IMR-90 (cell line): ENCODE results near the gene CASTOR1. TPM values are rescaled to one million over a fixed set of nuclear protein-coding genes. Genes with fewer than 3 reads are reported as not detected.
A peak's percentile ranks its signal among the peaks of the same experiment; 100 is the strongest.

Source experiments
- ATAC-seq: fragments of 200-7000 bp; cut with Tn5 transposase; 2 replicates; pipeline ENCODE4 v1.9.1; 2020; ENCODE audit warnings: low read depth, mild to moderate bottlenecking, moderate library complexity
- BruUV-seq: library from RNA; stranded (reverse); fragments of 400-500 nt; replicated peaks from 2 replicates; lab custom pipeline; 2021; lab: Mats Ljungman, UMichigan
- CTCF ChIA-PET: fragments of 300-600 bp; formaldehyde crosslinking; extraction: SDS; loops from one replicate; lab custom pipeline; 2021; ENCODE audit warnings: antibody characterized with exemption; lab: Yijun Ruan, JAX
- POLR2A ChIA-PET: fragments of 300-600 bp; sonication (Branson Sonifier 250); formaldehyde crosslinking; loops from one replicate; lab custom pipeline; 2022; ENCODE audit warnings: antibody characterized with exemption; ENCODE audit not compliant: unreplicated experiment; lab: Charles Lee
- DNase-seq: peaks from one replicate; pipeline ENCODE4 v3.0.0; 2013
- H2AFZ ChIP-seq: replicated peaks from 2 replicates; pipeline ENCODE3; 2013; ENCODE audit warnings: low read length, mild to moderate bottlenecking; ENCODE audit not compliant: poor library complexity
- H2AK5ac ChIP-seq: 2 replicates; pipeline ENCODE4 v1.6.1; 2013; ENCODE audit warnings: low read depth, low read length, inconsistent platforms
- H2AK9ac ChIP-seq: replicated peaks from 2 replicates; pipeline ENCODE3; 2013; ENCODE audit warnings: mild to moderate bottlenecking, low read depth, low read length, moderate library complexity; ENCODE audit not compliant: poor library complexity
- H2BK120ac ChIP-seq: 2 replicates; pipeline ENCODE4 v1.6.1; 2013; ENCODE audit warnings: low read depth, low read length, inconsistent platforms
- H2BK15ac ChIP-seq: 3 replicates; pipeline ENCODE4 v1.6.1; 2013; ENCODE audit warnings: low read depth, low read length, inconsistent platforms
- H2BK20ac ChIP-seq: 2 replicates; pipeline ENCODE4 v1.6.1; 2013; ENCODE audit warnings: low read depth, mild to moderate bottlenecking, inconsistent platforms, low read length, moderate library complexity
- H2BK5ac ChIP-seq: 2 replicates; pipeline ENCODE4 v1.6.1; 2013; ENCODE audit warnings: mild to moderate bottlenecking, low read depth, low read length, inconsistent platforms; ENCODE audit not compliant: poor library complexity, severe bottlenecking
- H3K14ac ChIP-seq: replicated peaks from 2 replicates; pipeline ENCODE4 v1.6.1; 2013; ENCODE audit warnings: low read depth, low read length, inconsistent platforms
- H3K18ac ChIP-seq: 2 replicates; pipeline ENCODE4 v1.6.1; 2013; ENCODE audit warnings: low read depth, low read length, control low read depth
- H3K23ac ChIP-seq: 2 replicates; pipeline ENCODE4 v1.6.1; 2013; ENCODE audit warnings: low read depth, low read length, inconsistent platforms
- H3K27ac ChIP-seq: 2 replicates; pipeline ENCODE4 v1.5.1; 2013; ENCODE audit warnings: mild to moderate bottlenecking, control low read depth, low read length; ENCODE audit not compliant: insufficient read depth
- H3K27me3 ChIP-seq: 2 replicates; pipeline ENCODE4 v1.6.1; 2013; ENCODE audit warnings: low read length; ENCODE audit not compliant: control insufficient read depth, insufficient read depth
- H3K36me3 ChIP-seq: 2 replicates; pipeline ENCODE4 v1.6.1; 2013; ENCODE audit warnings: low read length, mixed read lengths; ENCODE audit not compliant: control insufficient read depth, insufficient read depth
- H3K4ac ChIP-seq: 2 replicates; pipeline ENCODE4 v1.6.1; 2013; ENCODE audit warnings: low read depth, low read length, inconsistent platforms
- H3K4me1 ChIP-seq: 2 replicates; pipeline ENCODE4 v1.6.1; 2013; ENCODE audit warnings: low read length, mixed read lengths; ENCODE audit not compliant: control insufficient read depth, insufficient read depth
- H3K4me2 ChIP-seq: 2 replicates; pipeline ENCODE4 v1.6.1; 2013; ENCODE audit warnings: low read depth, mild to moderate bottlenecking, control low read depth, low read length, moderate library complexity
- H3K4me3 ChIP-seq: 2 replicates; pipeline ENCODE4 v1.5.1; 2013; ENCODE audit warnings: low read depth, mild to moderate bottlenecking, control low read depth, low read length, moderate library complexity; ENCODE audit not compliant: insufficient read depth
- H3K56ac ChIP-seq: 2 replicates; pipeline ENCODE4 v1.6.1; 2013; ENCODE audit warnings: low read length, inconsistent platforms; ENCODE audit not compliant: insufficient read depth; ENCODE audit errors: extremely low read depth
- H3K79me1 ChIP-seq, 2 experiments: 2 replicates each; pipeline ENCODE4 v1.6.1; 2013; ENCODE audit warnings: low read length in 2 of 2, inconsistent platforms in 1 of 2, low read depth in 1 of 2
- H3K9ac ChIP-seq: 2 replicates; pipeline ENCODE4 v1.6.1; 2013; ENCODE audit warnings: low read depth, low read length, control low read depth
- H3K9me1 ChIP-seq: 2 replicates; pipeline ENCODE4 v1.6.1; 2013; ENCODE audit warnings: low read length, inconsistent platforms; ENCODE audit not compliant: insufficient read depth
- H3K9me3 ChIP-seq: 2 replicates; pipeline ENCODE4 v1.6.1; 2013; ENCODE audit warnings: low read length; ENCODE audit not compliant: control insufficient read depth, insufficient read depth
- H4K20me1 ChIP-seq: 2 replicates; pipeline ENCODE4 v1.6.1; 2013; ENCODE audit warnings: low read length, inconsistent platforms; ENCODE audit not compliant: insufficient read depth
- H4K5ac ChIP-seq: 2 replicates; pipeline ENCODE4 v1.6.1; 2013; ENCODE audit warnings: mild to moderate bottlenecking, low read depth, low read length, control low read depth
- H4K8ac ChIP-seq, 2 experiments: 2 replicates each; pipeline ENCODE4 v1.6.1; 2013; ENCODE audit warnings: low read depth in 2 of 2, low read length in 2 of 2, control low read depth in 1 of 2, inconsistent platforms in 1 of 2
- H4K91ac ChIP-seq: 2 replicates; pipeline ENCODE4 v1.6.1; 2013; ENCODE audit warnings: low read depth, low read length, inconsistent platforms; ENCODE audit not compliant: insufficient read depth
- BHLHE40 ChIP-seq: fragments of 150-350 bp; IDR thresholded peaks from 2 replicates; pipeline ENCODE4 v1.6.1; 2016; ENCODE audit warnings: mild to moderate bottlenecking, low read depth, low read length
- MAZ ChIP-seq: IDR thresholded peaks from 2 replicates; pipeline ENCODE4 v1.6.1; 2012; ENCODE audit warnings: low read depth, mild to moderate bottlenecking, low read length, improper control_type of control experiment, moderate library complexity, borderline replicate concordance
- POLR2A ChIP-seq: IDR thresholded peaks from 2 replicates; pipeline ENCODE4 v1.6.1; 2012; ENCODE audit warnings: mild to moderate bottlenecking, low read depth, low read length
- RAD21 ChIP-seq: IDR thresholded peaks from 2 replicates; pipeline ENCODE4 v1.6.1; 2012; ENCODE audit warnings: low read length, improper control_type of control experiment
- SMC3 ChIP-seq: fragments of 150-350 bp; IDR thresholded peaks from 2 replicates; pipeline ENCODE4 v1.6.1; 2016; ENCODE audit warnings: low read depth, mild to moderate bottlenecking, antibody characterized with exemption, low read length, moderate library complexity
- WGBS, 2 experiments: methylation state at CpG; one replicate each; pipeline versions ENCODE4 v1.1.5 to v1.1.7; 2013; ENCODE audit warnings: missing lambda C conversion rate in 2 of 2; ENCODE audit not compliant: insufficient read length in 1 of 2; ENCODE audit errors: extremely low coverage in 2 of 2; 5-methylcytosine and 5-hydroxymethylcytosine counted together
- dilution Hi-C: fragments of 300-500 bp; cut with HindIII; formaldehyde crosslinking; loops from one replicate; pipeline ENCODE4 v1.14.3; 2018; ENCODE audit warnings: low sequenced_read_pairs; ENCODE audit not compliant: unreplicated experiment
- in situ Hi-C: fragments of 300-500 bp; cut with MboI; formaldehyde crosslinking; loops from 3 replicates; pipeline ENCODE4 v1.14.3; 2019; ENCODE audit warnings: low sequenced_read_pairs, inconsistent platforms, mixed read lengths
- intact Hi-C: fragments of 100-400 bp; cut with micrococcal nuclease; formaldehyde crosslinking; loops from 2 replicates; pipeline ENCODE4 v1.10.0; 2022
- polyA plus RNA-seq, 3 experiments: library from polyadenylated mRNA; depleted of rRNA; stranded (reverse); fragments of >200 nt; gene quantifications; 2 replicates each; pipeline ENCODE4 v1.2.3, GENCODE V29; 2012; ENCODE audit warnings: low replicate concordance in 1 of 3
- total RNA-seq: library from RNA; depleted of rRNA; stranded (reverse); fragments of >200 nt; gene quantifications from 2 replicates; pipeline ENCODE4 v1.2.3, GENCODE V29; 2012

Gene CASTOR1
- total and polyA plus RNA-seq, 2 of the 4 experiments (the other 2 are of a cell fraction) = 10.6 to 23.5 TPM

DNA sequence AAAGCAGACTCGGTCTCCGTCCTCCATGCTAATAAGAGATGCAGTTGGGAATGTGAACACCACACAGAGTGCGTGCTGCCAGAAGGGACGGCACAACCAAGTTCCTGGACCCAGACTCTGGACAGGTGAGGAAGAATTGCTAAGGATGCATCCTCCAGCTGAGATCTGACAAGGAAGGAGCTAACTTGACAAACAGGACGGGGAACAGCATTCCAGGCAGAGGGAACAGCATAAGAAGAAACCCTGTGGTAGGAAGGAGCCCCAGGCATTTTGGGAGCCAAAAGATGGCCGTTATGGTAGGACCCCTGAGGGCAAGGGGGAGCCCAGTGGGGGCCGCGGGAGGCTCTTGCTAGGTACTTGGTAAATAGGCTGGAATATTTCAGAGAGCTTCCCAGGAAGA, 28.6 kb downstream of the CASTOR1 start:
- Histone ChIP-seq H3K79me1 (no peaks in the 10 kb centered on the region), H3K4me1 (peaks cover 8% of the 10 kb centered on the region), H3K4me3 (no peak overlapping the region), H3K4me2 (no peak overlapping the region), H4K91ac (no peak overlapping the region), H4K20me1 (no peaks in the 10 kb centered on the region), H3K36me3 (no peaks in the 10 kb centered on the region), H3K9me1 (no peaks in the 10 kb centered on the region; the same call in 1 of the 2 replicates), H2AK5ac (no peak overlapping the region), H3K18ac (no peak overlapping the region), H3K27me3 (no peaks in the 10 kb centered on the region; the same call in 1 of the 2 replicates), H2BK15ac (no peak overlapping the region), H3K4ac (no peak overlapping the region), H3K27ac (no peak overlapping the region), H4K8ac (no peak overlapping the region), H2BK5ac (no peak overlapping the region), H2AFZ (peak overlapping the region; percentile 34), H3K56ac (no peak overlapping the region), H4K5ac (no peak overlapping the region), H3K14ac (no peak overlapping the region), H2BK20ac (no peak overlapping the region), H3K9me3 (no peaks in the 10 kb centered on the region), H3K23ac (no peak overlapping the region), H3K9ac (no peak overlapping the region), H2AK9ac (peak overlapping the region; percentile 31), H2BK120ac (no peak overlapping the region; the same call in 1 of the 2 replicates)
- ChIA-PET CTCF (interaction anchor here (1.2 to 1.3 kb wide), 2 partner anchors 27 to 79 kb away, joined by 3 to 5 read pairs; no protein-coding TSS in a partner anchor), POLR2A (no interaction called here)
- TF ChIP-seq RAD21 = no peak
- no peak for TF ChIP-seq MAZ
- no peak for TF ChIP-seq POLR2A
- TF ChIP-seq SMC3 = no peak
- no peak for TF ChIP-seq BHLHE40
- ATAC-seq = no peak
- dilution Hi-C loops = no loop called here
- no peak for DNase-seq
- 92% methylated on average over 4 of the region's 8 CpGs; no CpG with 5 or more reads in 1 of the 2 experiments for WGBS, 2 experiments
- no TSS peak for BruUV-seq
- intact Hi-C loops = no loop called here
- in situ Hi-C loops = loop anchor here (5.0 kb wide), 1 partner anchor 153 kb away; no protein-coding TSS in a partner anchor
